ENCODE measurements around the gene SELENOF. TPM values are rescaled to one million over a fixed set of nuclear protein-coding genes. Genes with fewer than 3 reads are reported as not detected.

The SELENOF gene
- 177 and 214 TPM in 2 replicates for total RNA-seq

DNA sequence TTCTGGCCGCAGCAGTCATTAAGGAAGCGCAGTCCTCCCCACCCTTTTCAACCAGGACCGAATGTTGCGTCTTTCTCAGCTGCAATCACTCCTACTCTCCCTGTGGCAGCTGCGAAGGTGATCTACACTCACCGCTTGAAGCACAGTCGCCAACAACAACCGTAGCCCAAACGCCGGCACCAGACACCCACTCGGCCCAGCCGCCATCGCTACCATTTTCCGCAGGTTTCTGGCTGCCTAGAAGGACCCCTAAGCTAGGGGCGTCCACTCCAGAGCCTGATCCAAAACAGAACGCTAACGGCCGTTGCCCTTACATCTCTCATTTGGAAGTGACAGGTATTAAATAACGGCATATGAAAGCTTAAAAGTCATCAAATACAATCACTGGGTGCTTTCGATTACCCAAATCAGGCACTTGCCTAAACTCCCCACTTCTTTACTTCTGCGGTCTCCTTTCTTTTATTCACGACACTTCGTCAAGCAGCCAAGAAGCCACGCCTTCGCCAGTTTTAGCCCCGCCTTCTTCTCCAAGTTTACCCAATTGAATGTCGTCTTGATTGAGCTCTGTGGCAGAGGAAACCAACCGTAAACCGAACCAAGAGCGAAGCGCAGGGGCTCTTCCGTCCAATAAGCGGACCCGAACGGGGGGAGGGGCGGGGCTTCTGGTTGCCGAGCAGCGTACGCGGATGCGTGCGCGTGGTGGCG lies at the start of gene SELENOF:
Gene SELENOF, minus strand, starts transcription at position 231 of the 705 bp plus-strand sequence. Its CDS starts 15 bp downstream, at position 216.
- peak; percentile 100 for DNase-seq (ENCODE audit: low read depth in 2 of 2)

DNA sequence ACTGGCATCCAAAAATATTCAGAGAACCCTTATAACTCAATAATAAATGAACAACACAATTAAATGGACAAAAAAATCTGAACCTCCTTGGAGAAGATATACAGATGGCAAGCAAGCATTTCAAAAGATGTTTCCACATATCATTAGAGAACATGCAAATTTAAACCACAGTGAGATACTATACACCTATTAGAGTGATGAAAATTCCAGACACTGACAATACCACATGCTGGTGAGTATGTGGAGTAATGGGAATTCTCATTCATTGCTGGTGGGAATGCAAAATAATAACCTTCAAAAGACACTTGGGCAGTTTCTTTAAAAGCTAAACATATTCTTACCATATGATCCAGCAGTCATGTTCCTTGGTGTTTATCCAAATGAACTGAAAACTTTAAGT lies 46.6 kb upstream of the SELENOF start:
- DNase-seq (ENCODE audit: low read depth in 2 of 2), result no peak

DNA sequence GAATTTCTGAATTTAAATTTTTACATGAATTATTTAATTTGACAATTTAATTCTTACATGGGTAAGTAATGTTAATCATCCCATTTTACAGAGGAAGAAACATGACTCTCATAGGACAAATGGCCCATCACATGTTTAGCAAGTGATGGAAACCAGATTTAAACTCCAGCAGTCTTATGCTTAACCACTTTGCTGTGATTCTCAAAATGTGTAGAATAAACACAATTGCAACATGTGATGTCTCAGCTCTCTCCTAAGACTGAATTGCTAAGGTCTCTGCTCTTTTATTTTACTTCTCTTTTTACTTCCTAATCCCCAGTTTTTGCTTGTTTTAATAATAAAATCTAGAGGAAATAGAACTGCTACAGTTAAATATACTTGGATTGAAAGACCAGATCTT lies 43.3 kb upstream of the SELENOF start:
- DNase-seq (ENCODE audit: low read depth in 2 of 2), result no peak

DNA sequence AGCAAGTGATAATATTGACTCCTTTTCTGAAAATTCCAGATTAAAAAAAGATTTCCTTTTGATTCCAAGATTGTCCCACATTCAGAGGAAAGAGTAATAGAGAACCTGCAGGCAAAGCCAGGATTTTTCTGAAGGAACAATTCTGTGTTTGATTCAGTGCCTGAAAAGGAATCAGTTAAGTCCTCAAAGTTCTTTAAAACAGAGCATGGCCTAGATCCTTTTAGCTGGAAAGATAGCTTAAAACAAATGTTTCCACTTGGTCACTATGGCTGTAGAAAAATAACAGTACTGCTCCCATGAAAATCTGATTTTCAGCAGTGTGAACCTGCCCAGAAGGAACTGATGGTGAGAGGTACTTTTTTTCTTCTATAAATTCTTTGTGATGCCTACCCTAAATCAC lies 42.3 kb upstream of the SELENOF start:
- DNase-seq (ENCODE audit: low read depth in 2 of 2), result no peak

DNA sequence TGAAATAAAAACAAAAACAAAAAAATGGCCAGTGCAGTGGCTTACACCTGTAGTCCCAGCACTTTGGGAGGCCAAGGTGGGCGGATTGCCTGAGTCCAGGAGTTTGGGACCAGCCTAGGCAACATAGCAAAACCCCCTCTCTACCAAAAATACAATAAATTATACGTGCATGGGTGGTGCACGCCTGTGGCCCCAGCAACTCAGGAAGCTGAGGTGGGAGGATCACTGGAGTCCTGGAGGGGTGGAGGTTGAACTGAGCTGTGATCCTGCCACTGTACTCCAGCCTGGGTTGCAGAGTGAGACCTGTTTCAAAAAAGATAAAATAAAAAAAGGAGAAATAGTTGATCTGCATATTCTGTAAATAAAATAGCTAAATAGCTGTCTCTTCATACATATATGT lies 41.8 kb upstream of the SELENOF start:
- DNase-seq (ENCODE audit: low read depth in 2 of 2), result no peak

GRCh38 chr1:86953167-86953566 lies 39.2 kb upstream of the SELENOF start:
- DNase-seq (ENCODE audit: low read depth in 2 of 2), result no peak

DNA sequence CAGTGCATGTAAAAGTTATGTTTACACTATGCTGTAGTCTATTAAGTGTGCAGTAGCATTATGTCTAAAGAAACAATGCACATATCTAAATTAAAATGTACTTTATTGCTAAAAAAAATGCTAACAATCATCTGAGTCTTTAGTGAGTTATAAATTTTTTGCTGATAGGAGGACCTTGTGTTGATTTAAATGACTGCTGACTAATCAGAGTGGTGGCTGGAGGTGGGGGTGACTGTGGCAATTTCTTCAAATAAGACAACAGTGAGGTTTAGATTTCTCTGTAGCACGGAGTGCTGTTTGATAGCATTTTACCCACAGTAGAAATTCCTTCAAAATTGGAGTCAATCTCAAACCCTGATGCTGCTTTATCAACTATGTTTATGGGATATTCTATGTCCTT lies 37.5 kb upstream of the SELENOF start:
- no peak for DNase-seq (ENCODE audit: low read depth in 2 of 2)

- DNase-seq (ENCODE audit: low read depth in 2 of 2), result peak in 1 of 2 donors; percentile 6
These were observed 36.9 kb upstream of the SELENOF start for GRCh38 chr1:86950712-86951419.

GRCh38 chr1:86948212-86948611 lies 34.3 kb upstream of the SELENOF start:
- no peak for DNase-seq (ENCODE audit: low read depth in 2 of 2)

DNA sequence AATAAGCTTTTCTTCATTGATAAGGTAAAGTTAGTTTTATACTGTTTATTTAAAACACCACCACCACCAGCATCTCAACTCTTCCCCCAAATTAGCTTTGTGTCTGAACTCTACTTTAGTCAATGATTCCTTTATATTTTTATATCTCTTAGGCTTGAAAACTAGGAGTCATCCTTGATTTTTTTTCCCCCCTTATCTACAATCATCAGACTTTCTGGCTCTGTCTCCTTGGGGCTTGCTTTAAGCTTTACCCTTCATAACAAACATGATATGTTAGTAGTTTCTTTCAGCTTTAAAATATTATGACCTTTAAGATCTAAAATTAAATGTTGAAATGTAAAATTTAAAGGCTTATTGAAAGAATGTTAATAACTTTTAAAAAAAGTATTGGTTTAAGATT lies 28.8 kb upstream of the SELENOF start:
- DNase-seq (ENCODE audit: low read depth in 2 of 2), result no peak

- no peak for DNase-seq (ENCODE audit: low read depth in 2 of 2)
These were observed 28.1 kb upstream of the SELENOF start for GRCh38 chr1:86942042-86942441.

- DNase-seq (ENCODE audit: low read depth in 2 of 2), result no peak
These were observed 26.7 kb upstream of the SELENOF start for GRCh38 chr1:86940599-86940998.

- DNase-seq (ENCODE audit: low read depth in 2 of 2), result no peak
These were observed 25.5 kb upstream of the SELENOF start for GRCh38 chr1:86939406-86939805.

- DNase-seq (ENCODE audit: low read depth in 2 of 2), result no peak
These were observed 24.9 kb upstream of the SELENOF start for GRCh38 chr1:86938855-86939254.

DNA sequence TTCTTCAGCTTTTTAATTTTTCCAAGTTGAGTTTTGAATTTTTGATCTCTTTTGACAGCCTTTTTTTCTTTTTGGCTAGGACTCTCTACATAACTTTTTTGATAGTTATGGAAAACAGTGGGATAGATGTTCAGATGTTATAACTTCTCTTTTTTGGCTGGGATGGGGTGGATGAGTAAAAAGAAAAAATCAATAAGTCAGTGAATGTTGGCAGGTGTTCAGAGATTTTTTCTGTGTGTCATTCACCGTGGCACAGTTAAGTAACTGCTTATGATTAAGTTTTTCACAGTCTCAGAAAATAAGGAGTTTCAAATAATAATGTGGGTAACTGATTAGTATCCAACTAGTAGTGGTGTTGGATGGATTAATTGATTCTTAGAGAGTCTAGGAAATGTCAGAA lies 24.5 kb upstream of the SELENOF start:
- DNase-seq (ENCODE audit: low read depth in 2 of 2), result no peak

GRCh38 chr1:86933562-86934377 lies 19.8 kb upstream of the SELENOF start:
- DNase-seq (ENCODE audit: low read depth in 2 of 2), result no peak

DNA sequence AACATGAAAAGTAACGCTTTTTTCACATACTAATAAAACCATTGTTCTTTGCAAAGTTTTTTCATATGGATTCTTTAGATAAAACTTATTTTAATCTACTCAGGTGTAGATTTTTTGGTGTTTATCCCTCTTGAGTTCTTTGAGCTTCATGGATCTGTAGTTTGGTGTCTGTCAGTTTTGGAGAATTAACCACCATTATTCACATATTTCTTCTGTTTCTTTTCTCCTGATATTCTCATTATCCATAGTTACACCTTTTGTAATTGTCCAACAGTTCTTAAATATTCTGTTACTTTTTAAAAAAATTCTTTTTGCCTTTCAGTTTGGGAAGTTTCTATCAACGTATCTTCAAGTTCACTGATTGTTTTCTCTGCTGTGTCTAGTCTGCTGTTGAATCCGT lies 19.1 kb upstream of the SELENOF start:
- DNase-seq (ENCODE audit: low read depth in 2 of 2), result no peak

DNA sequence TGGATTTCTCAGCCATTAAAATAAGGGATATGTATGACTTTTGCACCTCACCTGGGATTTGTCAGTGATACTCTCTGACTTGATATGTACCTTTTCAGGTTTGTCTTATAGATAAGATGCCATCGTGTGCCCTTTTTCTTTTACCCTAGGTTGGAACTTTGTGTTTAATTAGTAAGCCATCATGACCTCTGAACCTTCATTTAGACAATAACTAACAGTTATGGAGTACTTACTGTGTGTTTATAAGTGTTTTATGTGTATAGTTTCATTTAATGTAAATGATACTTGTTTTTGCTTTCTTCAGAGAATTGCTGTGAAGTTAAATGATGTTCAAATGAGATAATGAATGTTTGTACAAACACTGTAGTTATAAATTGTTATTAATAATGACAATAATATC lies 14.9 kb upstream of the SELENOF start:
- DNase-seq (ENCODE audit: low read depth in 2 of 2), result no peak

DNA sequence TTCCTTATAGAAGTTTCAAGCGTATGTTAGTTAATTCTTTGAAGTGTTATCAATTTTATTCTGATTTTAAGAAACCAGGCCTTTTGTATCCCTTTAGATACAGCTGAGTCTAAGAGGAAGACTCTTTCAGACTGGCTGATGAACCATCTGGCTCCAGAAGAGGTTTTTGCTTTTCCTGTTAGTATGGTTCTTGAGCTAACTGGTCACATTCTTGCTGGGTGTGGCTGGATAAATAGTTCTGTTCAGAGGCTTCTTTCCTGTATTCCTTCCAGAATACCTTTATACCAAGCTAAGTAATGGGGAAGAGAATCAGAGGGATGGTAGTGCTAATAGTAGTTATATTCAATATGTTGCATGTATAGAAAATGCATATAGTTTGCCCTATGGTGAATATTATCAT lies 13.0 kb upstream of the SELENOF start:
- DNase-seq (ENCODE audit: low read depth in 2 of 2), result no peak

DNA sequence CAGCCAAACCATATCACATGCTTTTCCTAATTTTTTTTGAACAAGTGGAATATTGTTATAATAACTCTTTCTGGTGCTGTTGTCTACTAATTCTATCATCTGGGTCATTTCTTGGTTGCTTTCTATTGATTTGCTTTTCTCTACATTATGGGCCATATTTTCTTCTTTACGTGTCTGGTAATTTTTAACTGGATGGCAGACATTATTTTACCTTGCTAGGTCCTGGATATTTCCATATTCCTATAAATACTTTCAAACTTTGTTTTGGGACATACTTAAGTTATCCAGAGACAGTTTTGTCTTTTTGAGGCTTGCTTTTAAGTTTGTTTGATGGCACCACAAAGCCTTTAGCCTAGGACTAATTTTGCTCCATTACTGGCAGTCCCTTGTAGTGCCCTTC lies 11.8 kb upstream of the SELENOF start:
- DNase-seq (ENCODE audit: low read depth in 2 of 2), result no peak

DNA sequence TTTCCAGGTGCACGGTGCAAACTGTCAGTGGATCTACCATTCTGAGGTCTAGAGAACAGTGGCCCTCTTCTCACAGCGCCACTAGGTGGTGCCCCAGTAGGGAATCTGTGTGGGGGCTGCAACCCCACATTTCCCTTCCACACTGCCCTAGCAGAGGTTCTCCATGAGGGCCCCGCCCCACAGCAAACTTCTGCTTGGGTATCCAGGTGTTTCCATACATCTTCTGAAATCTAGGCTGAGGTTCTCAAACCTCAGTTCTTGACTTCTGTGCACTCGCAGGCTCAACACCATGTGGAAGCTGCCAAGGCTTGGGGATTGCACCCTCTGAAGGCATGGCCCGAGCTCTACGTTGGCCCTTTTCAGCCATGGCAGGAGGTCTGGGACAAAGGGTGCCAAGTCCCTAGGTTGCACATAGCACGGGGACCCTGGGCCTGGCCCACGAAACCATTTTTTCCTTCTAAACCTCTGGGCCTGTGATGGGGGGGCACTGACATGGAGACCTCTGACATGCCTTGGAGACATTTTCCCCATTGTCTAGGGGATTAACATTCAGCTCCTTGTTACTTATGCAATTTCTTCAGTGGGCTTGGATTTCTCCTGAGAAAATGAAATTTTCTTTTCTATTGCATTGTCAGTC lies 10.5 kb upstream of the SELENOF start:
- no peak for DNase-seq (ENCODE audit: low read depth in 2 of 2)

DNA sequence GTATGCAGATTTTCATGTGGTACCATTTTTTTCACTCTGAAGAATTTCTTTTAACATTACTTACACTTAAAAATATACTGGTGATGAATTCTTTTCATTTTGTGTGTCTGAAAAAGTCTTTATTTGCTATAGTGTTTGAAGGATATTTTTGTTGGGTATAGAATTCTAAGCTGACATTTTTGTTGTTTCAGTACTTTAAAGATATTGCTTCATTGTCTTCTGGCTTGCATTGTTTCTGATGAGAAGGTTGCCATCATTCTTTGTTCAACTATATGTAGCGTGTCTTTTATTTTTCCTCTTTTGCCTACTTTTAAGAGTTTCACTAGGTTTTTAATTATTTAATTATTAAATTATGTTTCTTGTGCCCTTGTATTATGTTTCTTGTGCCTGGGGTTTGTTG lies 8.5 kb upstream of the SELENOF start:
- DNase-seq (ENCODE audit: low read depth in 2 of 2), result no peak
